Kidney tubule cell (primary cell): Measurements from ENCODE around the gene FERD3L.

Source experiments
- DNase-seq: peaks from one replicate; pipeline ENCODE4 v3.0.0-alpha.2; 2018; ENCODE audit warnings: low spot score

FERD3L gene

GRCh38 chr7:19117091-19117869 is 27.9 kb downstream of the FERD3L start, which contains the start of gene TWIST1:
TSS of gene TWIST1 (minus strand) at chr7:19117636. CDS start at chr7:19117321, 315 bp downstream.
- DNase-seq: peak; percentile 25

DNA sequence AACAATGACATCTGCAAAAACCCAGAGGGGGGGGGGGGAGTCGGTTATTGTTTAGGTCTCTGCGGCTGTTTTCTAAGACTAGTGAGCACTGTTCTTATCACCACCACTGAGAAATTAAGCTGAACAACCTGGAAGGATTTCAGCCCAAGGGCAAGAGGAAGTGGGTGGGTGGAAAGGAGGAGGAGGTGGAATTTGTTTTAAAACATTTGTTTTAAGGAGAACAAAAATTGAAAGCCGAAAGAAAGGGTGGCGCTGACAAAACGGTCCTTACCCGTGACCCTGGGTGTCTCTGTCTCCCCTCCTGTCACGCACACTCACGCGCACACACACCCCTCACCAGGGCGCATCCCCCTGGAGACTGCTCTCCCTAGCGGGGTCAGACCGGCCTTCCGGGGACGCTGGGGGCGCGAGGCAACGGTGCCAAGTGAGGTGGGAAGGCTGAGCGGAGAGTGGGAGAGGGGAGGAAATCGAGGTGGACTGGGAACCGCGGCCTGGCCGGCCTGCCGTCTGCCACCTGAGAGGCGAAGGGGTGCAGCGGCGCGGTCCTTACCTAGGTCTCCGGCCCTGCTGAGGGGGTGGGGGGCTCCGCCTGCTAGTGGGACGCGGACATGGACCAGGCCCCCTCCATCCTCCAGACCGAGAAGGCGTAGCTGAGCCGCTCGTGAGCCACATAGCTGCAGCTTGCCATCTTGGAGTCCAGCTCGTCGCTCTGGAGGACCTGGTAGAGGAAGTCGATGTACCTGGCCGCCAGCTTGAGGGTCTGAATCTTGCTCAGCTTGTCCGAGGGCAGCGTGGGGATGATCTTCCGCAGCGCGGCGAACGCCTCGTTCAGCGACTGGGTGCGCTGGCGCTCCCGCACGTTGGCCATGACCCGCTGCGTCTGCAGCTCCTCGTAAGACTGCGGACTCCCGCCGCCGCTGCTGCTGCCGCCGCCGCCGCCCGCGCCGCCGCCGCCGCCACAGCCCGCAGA is 28.8 kb downstream of the FERD3L start:
- DNase-seq: no peak

DNA sequence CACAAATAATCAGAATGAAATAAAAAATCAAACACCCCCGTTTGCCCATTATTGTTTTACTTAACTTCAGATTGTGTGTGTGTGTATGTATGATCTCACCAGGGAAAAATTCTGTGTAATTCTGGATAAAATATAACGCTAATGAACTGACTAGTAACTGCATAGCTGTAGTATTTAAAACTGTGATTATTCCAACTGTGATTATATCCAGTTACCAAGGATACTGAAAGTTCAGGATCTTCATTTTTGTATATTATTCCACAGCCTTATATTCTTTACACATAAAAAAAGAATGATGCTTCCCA is 30.7 kb downstream of the FERD3L start:
- DNase-seq: no peak

- no peak for DNase-seq
Observed at GRCh38 chr7:19113855-19114550, 31.2 kb downstream of the FERD3L start.

DNA sequence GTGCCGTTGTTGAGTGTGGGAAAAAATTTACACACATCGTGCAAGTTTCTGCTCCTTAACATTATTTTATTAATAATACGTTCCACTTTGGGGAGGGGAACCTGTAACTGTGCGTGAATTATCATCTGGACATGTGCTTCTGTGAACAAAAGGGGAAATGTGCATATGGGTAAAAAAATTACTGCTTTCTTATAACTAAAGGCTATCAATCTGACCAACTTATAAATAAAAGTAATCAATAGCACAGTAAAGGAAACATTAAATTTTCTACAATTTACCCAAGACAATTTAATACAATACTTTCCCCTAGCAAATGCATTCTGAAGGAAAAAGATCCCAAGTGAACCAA is 32.2 kb downstream of the FERD3L start:
- DNase-seq: no peak

DNA sequence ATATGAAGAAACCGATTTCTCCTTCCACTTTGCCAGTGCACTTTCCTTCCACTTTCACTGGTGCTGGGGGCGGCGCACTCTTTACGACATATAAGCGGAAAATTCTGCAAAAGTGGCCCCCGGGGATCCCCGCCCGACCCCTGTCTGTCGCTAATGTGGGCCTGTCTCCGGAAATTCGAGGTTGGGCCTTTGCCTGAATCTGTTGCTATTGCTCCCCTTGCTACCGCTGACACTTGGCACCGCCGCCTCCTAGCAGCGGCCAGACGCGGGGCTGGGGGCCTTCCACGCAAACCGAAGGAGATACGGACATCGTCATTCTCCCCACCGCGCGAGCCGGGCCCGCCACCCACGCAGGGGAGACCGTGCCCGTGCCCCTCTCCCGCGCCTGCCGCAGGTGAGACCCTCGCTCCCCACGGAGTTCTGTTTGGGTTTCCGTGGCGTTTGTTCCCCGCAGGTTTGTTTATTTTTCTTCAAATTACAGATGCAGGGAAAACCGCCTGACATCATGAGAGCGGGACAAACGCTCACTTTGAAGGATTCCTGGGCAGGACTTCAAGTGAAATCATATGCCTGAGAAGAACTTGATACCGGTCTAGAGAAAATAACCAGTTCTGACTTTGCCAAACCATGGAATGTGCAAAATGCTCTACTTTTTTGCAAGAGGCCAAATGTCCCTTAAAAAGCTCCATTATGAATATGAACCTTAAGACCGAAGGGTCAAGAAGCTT is 32.8 kb downstream of the FERD3L start:
- DNase-seq: no peak

GRCh38 chr7:19111474-19112273 is 33.5 kb downstream of the FERD3L start:
- DNase-seq: no peak

DNA sequence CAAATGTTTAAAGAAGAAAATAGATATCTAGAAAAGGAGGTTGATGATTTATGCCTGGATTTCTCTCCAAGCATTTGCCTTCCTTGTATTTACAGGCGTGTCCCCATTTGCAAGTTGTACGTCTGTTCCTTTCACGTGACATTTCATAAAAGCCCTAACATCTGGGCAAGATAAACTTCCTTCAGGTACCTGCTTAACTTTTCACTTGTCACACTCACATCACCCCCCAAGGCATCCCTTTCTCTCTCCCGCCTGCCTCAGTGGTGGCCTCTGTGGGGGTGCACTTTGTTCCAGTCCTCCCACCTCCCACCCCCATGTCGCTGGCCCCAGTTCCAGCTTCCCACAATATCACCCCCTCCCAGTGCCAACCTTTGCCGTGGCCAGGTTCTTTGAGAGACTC is 34.4 kb downstream of the FERD3L start:
- DNase-seq: no peak

- DNase-seq: no peak
Observed at GRCh38 chr7:19110026-19110730, 35.0 kb downstream of the FERD3L start.

DNA sequence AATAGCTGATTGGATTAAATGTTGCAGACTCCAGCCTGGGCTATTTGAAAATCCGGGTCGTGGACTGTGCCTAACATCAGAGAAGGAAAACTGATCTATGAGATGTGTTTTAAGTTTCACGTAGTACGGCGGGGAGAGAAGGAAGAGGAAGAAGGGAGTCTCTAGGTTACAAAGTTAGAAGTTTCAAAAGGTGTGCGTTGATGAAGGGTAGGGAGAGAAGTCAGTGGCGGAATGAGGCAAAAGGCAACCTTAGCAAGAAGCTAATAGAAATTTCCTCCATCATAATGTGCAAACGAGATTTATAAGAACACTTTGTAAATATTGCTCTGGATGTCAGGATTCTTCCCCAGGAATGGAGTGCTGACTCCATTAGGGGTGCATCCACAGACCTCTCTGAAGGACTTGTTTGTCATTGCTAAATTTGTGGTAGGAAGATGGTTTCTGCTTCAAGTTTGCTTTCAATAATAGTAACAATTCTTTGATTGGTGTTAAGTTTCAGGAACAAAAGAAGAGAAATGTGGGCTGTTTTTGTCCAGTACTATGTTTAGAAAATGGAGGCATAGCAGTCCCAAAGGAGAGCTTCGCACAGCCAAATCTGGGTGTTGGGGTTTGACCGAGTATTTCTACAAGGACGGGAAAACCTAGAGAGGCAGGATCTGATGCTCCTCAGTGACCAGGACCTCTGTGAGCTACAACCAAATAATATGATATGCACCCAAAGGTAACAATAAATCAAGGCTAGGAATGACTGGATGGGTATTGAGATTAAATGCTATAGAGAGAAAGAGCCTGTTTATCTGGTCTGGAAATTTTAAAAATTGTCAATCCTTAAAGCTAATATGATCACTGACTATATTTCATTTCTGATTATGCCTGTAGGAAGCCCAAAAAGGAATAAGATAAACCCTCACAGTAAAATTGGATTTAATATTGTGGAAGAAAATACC is 35.9 kb downstream of the FERD3L start:
- DNase-seq: no peak

DNA sequence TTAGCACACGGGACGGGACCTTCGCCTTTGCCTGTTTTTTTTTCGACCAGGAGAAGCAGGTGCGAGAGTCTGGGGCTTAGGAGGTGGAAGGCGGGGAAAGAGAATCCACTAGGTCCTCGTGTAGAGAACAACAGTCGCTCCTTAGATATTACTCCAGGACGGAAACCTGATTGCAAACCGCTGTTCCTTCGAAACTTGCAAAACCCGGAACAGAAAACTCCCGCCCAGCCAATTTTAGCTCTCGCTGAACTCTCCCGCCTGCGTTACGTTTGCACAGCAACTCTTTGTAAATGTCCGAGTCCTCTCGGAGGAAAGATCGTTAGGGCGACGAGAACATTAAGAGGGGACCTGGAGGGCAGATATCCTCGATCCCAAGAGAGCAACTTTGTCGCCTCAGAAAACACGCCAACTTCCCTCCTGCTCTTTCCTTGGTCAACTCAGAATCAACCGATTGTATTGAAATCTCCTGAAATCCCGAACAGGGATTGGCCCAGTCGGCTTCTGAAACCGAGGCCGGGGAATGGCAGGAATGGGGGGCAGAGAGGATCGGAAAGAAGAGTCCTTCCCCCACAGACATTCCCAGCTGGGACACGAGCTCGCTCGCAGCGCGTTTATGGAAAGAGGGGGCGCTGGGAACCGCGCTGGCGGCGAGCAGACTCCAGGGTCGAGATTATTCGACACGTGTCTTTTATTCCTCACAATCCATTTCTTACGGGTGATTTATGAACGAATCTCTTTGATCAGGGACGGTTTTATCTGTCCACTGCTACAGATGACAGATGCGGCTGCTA is 37.7 kb downstream of the FERD3L start:
- no peak for DNase-seq

GRCh38 chr7:19107081-19107355 is 38.2 kb downstream of the FERD3L start:
- DNase-seq: no peak

- no peak for DNase-seq
Observed at GRCh38 chr7:19106241-19107080, 38.8 kb downstream of the FERD3L start.

DNA sequence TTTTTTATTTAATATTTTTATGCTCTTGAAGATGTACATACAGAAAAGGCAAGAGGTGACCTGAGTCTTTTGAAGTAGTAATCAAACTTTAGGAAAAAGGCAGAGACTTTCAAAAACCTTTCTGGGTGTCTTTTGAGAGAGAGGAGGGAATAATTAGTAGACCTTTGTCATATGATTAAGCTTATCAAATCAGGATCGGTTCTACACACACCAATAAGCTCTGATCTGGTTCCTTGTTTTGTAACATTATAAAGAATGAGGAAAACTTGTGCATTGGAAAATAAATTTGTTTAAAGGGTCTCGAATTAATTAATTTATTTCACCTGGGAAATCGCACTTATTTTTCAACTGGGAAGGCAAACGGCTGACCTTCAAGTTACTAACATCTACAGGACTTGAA is 39.7 kb downstream of the FERD3L start:
- DNase-seq: no peak

DNA sequence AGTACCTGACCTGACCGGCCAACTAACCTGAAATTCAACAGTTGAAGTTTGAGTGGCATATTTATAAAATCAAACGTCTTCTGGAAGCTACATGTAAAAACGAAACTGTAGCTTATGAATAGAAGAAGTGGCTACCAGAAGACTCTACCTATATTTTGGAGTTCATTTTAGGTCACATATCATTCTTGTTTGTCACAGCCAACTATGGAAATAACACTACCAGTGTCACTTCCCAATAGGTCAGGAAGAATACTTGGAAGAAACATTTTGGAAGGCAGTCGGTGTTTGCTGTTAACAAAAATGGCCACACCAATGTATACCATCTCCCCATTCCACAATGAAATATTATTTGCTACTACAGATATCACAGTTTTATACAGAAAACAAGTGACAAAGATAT is 40.4 kb downstream of the FERD3L start:
- no peak for DNase-seq

GRCh38 chr7:19102884-19103283 is 42.3 kb downstream of the FERD3L start:
- DNase-seq: no peak

DNA sequence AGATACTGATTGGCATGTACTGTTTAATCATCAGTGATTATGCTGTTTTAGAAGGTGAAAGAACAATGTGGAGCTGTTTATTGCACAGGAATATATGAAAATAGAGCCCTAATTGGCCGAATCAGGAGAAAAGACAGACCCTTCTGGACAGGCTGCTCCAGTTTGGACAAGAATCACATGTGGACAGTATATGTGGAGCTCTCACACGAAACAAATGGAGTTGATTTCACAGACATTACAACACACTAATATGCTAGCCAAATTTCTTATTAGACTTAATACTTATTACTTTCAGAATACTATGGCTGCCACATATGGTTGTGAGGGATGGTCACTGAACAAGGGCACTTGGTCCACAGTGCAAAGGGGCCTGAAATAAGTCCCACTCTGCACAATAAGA is 43.3 kb downstream of the FERD3L start:
- DNase-seq: no peak

GRCh38 chr7:19101472-19101871 is 43.7 kb downstream of the FERD3L start:
- no peak for DNase-seq
